ENCODE data around the gene ATRN.
"Not testable (repeated sequence)": the region's sequence is repeated elsewhere in the genome, so short reads cannot be mapped to it uniquely, and the experiment has no call there.

ATRN gene

GRCh38 chr20:3583765-3584164 lies 112.9 kb downstream of the ATRN start:
- Histone ChIP-seq H3K27ac (ENCODE audit: low read length) (no peak overlapping the region), H3K27me3 (ENCODE audit: insufficient read depth, low read length) (no peaks in the 10 kb centered on the region), H3K36me3 (ENCODE audit: insufficient read depth, low read depth, low read length) (peaks cover 18% of the 10 kb centered on the region; the same call in 1 of the 2 replicates), H3K4me1 (ENCODE audit: insufficient read depth, low read length) (no peaks in the 10 kb centered on the region), H3K9ac (ENCODE audit: low read depth, low read length) (no peak overlapping the region), H3K4me3 (ENCODE audit: low read length) (no peak overlapping the region), H3K9me3 (ENCODE audit: insufficient read depth, low read depth, low read length) (0 out of 2 replicates have a peak, but pooled peaks cover 6% of the 10 kb centered on the region)

DNA sequence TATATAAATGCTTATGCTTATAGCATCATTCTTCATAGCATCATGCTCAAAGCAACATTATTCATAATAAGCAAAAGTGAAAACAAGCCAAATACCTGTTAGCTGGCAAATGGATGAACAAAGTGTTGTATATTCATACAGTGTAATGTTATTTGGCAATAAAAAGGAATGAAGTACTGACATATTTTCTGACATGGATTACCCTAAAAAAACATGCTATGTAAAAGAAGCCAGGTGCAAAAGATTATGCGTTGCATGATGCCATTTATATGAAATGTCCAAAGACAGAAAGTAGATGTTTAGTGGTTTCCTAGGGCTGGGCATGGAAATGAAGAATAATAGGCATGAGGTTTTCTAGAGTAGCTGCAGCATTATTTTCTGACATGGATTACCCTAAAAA lies 115.3 kb downstream of the ATRN start:
- Histone ChIP-seq H3K9me3 (ENCODE audit: insufficient read depth, low read depth, low read length) (0 out of 2 replicates have a peak, but pooled peaks cover 6% of the 10 kb centered on the region), H3K4me3 (ENCODE audit: low read length) (no peak overlapping the region), H3K27me3 (ENCODE audit: insufficient read depth, low read length) (no peaks in the 10 kb centered on the region), H3K36me3 (ENCODE audit: insufficient read depth, low read depth, low read length) (peaks cover 18% of the 10 kb centered on the region; the same call in 1 of the 2 replicates), H3K9ac (ENCODE audit: low read depth, low read length) (no peak overlapping the region), H3K4me1 (ENCODE audit: insufficient read depth, low read length) (no peaks in the 10 kb centered on the region), H3K27ac (ENCODE audit: low read length) (no peak overlapping the region)

DNA sequence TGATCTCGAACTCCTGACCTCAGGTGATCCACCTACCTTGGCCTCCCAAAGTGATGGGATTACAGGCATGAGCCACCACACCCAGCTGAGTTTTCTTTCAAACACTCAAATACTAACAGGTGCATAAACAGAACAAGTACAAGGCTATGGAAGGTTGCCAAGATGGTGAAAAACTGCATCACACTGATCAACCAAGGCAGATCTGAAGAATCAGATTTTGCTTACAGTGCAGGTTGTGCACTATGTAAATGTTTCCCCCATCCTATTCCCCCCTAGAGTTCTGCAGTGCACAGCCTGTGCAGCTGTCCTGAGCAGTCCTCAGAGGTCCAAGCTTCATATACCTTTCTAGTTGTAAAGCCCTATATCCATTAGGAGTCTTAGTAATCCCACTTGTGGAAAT lies 119.3 kb downstream of the ATRN start:
- 0 out of 2 replicates have a peak, but pooled peaks cover 6% of the 10 kb centered on the region for H3K9me3 ChIP-seq (ENCODE audit: insufficient read depth, low read depth, low read length)
- H3K36me3 ChIP-seq (ENCODE audit: insufficient read depth, low read depth, low read length), result peaks cover 30% of the 10 kb centered on the region
- no peak overlapping the region for H3K27ac ChIP-seq (ENCODE audit: low read length)
- no peaks in the 10 kb centered on the region for H3K27me3 ChIP-seq (ENCODE audit: insufficient read depth, low read length)
- no peak overlapping the region for H3K9ac ChIP-seq (ENCODE audit: low read depth, low read length)
- H3K4me3 ChIP-seq (ENCODE audit: low read length), result no peak overlapping the region
- H3K4me1 ChIP-seq (ENCODE audit: insufficient read depth, low read length), result no peaks in the 10 kb centered on the region

DNA sequence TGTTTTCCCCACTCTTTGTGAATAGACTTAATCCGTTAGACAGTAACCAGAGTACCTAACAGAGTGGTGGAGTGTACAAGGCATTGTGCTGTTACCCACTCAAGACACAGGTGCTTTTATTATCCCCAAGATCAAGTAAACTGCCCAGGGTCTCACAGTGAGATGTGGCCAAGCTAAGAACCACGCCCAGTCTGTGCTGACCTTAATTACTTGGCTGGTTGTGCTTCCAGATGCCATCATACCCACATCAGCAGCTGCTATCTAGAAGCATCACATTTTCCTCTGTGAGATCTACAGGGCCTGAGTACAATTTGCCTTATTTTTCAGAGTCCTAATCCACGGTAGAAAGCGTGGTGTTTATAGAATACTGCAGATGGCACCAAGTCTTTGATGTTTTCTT lies 122.1 kb downstream of the ATRN start:
- H3K27ac ChIP-seq (ENCODE audit: low read length), result no peak overlapping the region
- H3K9ac ChIP-seq (ENCODE audit: low read depth, low read length), result no peak overlapping the region
- H3K4me3 ChIP-seq (ENCODE audit: low read length), result no peak overlapping the region
- peaks cover 24% of the 10 kb centered on the region for H3K36me3 ChIP-seq (ENCODE audit: insufficient read depth, low read depth, low read length)
- no peaks in the 10 kb centered on the region for H3K27me3 ChIP-seq (ENCODE audit: insufficient read depth, low read length)
- no peaks in the 10 kb centered on the region for H3K9me3 ChIP-seq (ENCODE audit: insufficient read depth, low read depth, low read length)
- H3K4me1 ChIP-seq (ENCODE audit: insufficient read depth, low read length), result no peaks in the 10 kb centered on the region

DNA sequence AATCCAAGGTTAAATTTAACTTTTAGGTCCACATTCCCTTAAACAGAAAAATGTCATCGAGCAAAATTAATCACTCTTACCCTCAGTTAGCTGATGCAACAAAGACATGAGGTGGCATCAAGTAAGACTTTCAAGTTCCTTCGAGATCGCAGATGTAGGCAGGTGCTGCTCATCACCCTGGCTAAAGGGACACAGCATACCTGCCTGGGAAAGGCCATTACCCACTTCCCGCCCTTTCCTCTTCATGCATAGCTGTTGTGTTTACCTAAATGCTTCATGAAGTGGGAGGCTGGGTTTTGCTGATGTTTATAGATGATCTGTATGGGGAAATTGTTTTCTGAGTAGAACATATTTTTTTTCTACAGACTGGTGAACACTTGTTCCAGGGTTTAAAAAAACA lies 124.7 kb downstream of the ATRN start:
- no peaks in the 10 kb centered on the region for H3K4me1 ChIP-seq (ENCODE audit: insufficient read depth, low read length)
- H3K36me3 ChIP-seq (ENCODE audit: insufficient read depth, low read depth, low read length), result peaks cover 34% of the 10 kb centered on the region
- H3K9ac ChIP-seq (ENCODE audit: low read depth, low read length), result no peak overlapping the region
- no peaks in the 10 kb centered on the region for H3K27me3 ChIP-seq (ENCODE audit: insufficient read depth, low read length)
- H3K4me3 ChIP-seq (ENCODE audit: low read length), result no peak overlapping the region
- no peak overlapping the region for H3K27ac ChIP-seq (ENCODE audit: low read length)
- H3K9me3 ChIP-seq (ENCODE audit: insufficient read depth, low read depth, low read length), result no peaks in the 10 kb centered on the region

DNA sequence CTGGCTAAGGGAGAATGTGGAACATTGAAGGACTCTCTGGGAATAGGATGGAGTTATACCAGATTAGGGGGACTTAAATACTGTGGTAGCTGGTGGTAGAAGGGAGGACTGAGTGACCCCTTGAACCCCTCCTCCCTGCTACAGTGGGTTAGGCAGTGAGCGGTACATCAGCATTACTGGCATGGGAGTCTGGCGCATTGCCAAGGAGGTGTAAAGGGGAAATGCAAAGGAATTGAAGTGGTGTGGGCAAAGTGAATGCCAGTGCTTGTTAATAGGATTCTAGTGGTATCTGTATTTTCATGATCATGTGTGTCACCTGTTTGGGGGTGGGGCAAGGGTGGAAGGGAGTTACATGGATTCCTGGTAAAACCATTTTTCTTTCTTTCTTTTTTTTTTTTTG lies 132.3 kb downstream of the ATRN start:
- Histone ChIP-seq H3K4me3 (ENCODE audit: low read length) (no peak overlapping the region), H3K36me3 (ENCODE audit: insufficient read depth, low read depth, low read length) (peaks cover 14% of the 10 kb centered on the region; the same call in 1 of the 2 replicates), H3K9me3 (ENCODE audit: insufficient read depth, low read depth, low read length) (no peaks in the 10 kb centered on the region), H3K9ac (ENCODE audit: low read depth, low read length) (no peak overlapping the region), H3K4me1 (ENCODE audit: insufficient read depth, low read length) (no peaks in the 10 kb centered on the region), H3K27me3 (ENCODE audit: insufficient read depth, low read length) (no peaks in the 10 kb centered on the region), H3K27ac (ENCODE audit: low read length) (no peak overlapping the region)

DNA sequence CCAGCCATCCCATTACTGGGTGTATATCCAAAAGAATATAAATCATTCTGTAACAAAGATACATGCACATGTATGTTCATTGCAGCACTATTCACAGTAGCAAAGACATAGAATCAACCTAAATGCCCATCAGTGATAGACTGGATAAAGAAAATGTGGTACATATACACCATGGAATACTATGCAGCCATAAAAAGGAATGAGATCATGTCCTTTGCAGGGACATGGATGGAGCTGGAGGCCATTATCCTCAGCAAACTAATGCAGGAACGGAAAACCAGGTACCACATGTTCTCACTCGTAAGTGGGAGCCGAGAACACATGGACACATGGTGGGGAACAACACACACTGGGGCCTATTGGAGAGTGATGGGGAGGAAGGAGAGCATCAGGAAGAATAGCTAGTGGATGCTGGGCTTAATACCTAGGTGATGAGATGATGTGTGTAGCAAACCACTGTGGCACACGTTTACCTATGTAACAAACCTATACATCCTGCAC lies 134.6 kb downstream of the ATRN start:
- not testable (repeated sequence) for H3K9ac ChIP-seq (ENCODE audit: low read depth, low read length); H3K27me3 ChIP-seq (ENCODE audit: insufficient read depth, low read length); H3K4me3 ChIP-seq (ENCODE audit: low read length); H3K4me1 ChIP-seq (ENCODE audit: insufficient read depth, low read length); H3K27ac ChIP-seq (ENCODE audit: low read length); H3K36me3 ChIP-seq (ENCODE audit: insufficient read depth, low read depth, low read length); H3K9me3 ChIP-seq (ENCODE audit: insufficient read depth, low read depth, low read length)

DNA sequence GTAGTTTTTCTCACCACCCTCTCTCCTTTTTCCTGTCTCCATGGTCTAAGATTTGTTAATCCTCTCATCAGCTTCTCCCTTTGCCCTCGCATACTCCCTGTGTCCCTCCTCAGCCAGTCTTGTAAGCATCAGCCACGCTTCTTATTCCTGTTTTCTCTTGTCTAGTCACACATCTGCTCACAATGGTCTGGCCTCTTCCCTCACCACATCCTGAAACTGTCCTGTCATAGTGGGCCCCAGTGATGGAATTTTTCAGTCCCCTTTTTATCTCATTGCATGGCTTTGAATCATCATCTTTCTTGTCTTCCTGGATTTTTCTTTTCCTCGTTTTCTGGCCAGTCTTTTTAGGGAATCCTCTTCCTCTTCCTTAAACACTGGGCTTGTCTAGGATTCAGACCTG lies 135.2 kb downstream of the ATRN start:
- Histone ChIP-seq H3K36me3 (ENCODE audit: insufficient read depth, low read depth, low read length) (peaks cover 4% of the 10 kb centered on the region; the same call in 1 of the 2 replicates), H3K4me3 (ENCODE audit: low read length) (no peak overlapping the region), H3K27me3 (ENCODE audit: insufficient read depth, low read length) (no peaks in the 10 kb centered on the region), H3K9ac (ENCODE audit: low read depth, low read length) (no peak overlapping the region), H3K4me1 (ENCODE audit: insufficient read depth, low read length) (no peaks in the 10 kb centered on the region), H3K9me3 (ENCODE audit: insufficient read depth, low read depth, low read length) (no peaks in the 10 kb centered on the region), H3K27ac (ENCODE audit: low read length) (no peak overlapping the region)

- Histone ChIP-seq H3K4me1 (ENCODE audit: insufficient read depth, low read length) (peaks cover 3% of the 10 kb centered on the region), H3K4me3 (ENCODE audit: low read length) (no peak overlapping the region), H3K27me3 (ENCODE audit: insufficient read depth, low read length) (no peaks in the 10 kb centered on the region), H3K36me3 (ENCODE audit: insufficient read depth, low read depth, low read length) (no peaks in the 10 kb centered on the region), H3K9me3 (ENCODE audit: insufficient read depth, low read depth, low read length) (no peaks in the 10 kb centered on the region), H3K27ac (ENCODE audit: low read length) (no peak overlapping the region), H3K9ac (ENCODE audit: low read depth, low read length) (no peak overlapping the region)
Observed at GRCh38 chr20:3611901-3612300, 141.1 kb downstream of the ATRN start.

DNA sequence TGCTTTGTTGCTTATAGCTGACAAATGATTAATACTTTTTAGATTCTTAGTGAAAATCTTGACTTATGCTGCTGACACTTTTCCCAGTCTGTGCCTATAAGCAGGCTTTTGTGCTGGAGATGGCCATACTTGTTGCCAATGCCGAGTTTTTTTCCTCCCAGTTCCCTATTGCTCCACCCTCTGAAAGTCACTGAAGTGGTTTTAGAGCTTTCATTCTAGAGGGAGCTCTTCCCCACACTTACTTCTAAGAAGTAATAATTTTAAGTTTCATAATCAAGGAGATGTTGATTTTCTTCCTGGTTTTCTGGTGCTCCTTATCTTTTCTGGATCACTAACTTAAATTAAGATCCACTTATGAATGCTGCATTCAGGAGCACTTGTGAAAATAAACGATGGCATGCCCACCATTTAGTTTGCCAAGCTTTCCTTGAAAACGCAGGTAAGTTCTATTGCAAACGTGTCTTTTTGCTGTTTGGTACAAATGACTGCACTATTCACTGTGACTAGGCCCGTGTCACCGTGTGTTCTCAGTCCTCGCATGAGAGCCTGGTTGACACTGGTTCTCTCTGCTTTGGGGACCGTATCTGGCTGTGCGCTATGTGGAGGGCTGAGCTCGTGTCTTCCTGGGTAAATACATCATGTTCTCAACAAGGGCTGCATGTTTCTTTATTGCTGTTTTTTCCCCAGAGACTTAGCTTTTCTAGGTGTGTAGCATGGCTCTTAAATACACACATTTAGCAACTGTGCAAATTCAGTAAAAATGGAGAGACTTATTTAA lies 142.2 kb downstream of the ATRN start:
- Histone ChIP-seq H3K4me1 (ENCODE audit: insufficient read depth, low read length) (peaks cover 3% of the 10 kb centered on the region), H3K9ac (ENCODE audit: low read depth, low read length) (no peak overlapping the region)

GRCh38 chr20:3613821-3614440 lies 143.1 kb downstream of the ATRN start:
- H3K9ac ChIP-seq (ENCODE audit: low read depth, low read length), result no peak overlapping the region
- H3K27ac ChIP-seq (ENCODE audit: low read length), result no peak overlapping the region
- no peaks in the 10 kb centered on the region for H3K27me3 ChIP-seq (ENCODE audit: insufficient read depth, low read length)
- no peaks in the 10 kb centered on the region for H3K9me3 ChIP-seq (ENCODE audit: insufficient read depth, low read depth, low read length)
- H3K36me3 ChIP-seq (ENCODE audit: insufficient read depth, low read depth, low read length), result no peaks in the 10 kb centered on the region
- H3K4me1 ChIP-seq (ENCODE audit: insufficient read depth, low read length), result peaks cover 3% of the 10 kb centered on the region
- no peak overlapping the region for H3K4me3 ChIP-seq (ENCODE audit: low read length)

More for the DNA sequence above, 142.2 kb downstream of the ATRN start:
- Histone ChIP-seq H3K27ac (ENCODE audit: low read length) (no peak overlapping the region), H3K4me3 (ENCODE audit: low read length) (no peak overlapping the region), H3K36me3 (ENCODE audit: insufficient read depth, low read depth, low read length) (no peaks in the 10 kb centered on the region), H3K9me3 (ENCODE audit: insufficient read depth, low read depth, low read length) (no peaks in the 10 kb centered on the region), H3K27me3 (ENCODE audit: insufficient read depth, low read length) (no peaks in the 10 kb centered on the region)

- no peak overlapping the region for H3K4me3 ChIP-seq (ENCODE audit: low read length)
Observed at GRCh38 chr20:3614466-3614865, 143.6 kb downstream of the ATRN start.

More at GRCh38 chr20:3614466-3614865, 143.6 kb downstream of the ATRN start:
- Histone ChIP-seq H3K9ac (ENCODE audit: low read depth, low read length) (no peak overlapping the region), H3K4me1 (ENCODE audit: insufficient read depth, low read length) (peaks cover 3% of the 10 kb centered on the region), H3K27ac (ENCODE audit: low read length) (no peak overlapping the region), H3K9me3 (ENCODE audit: insufficient read depth, low read depth, low read length) (no peaks in the 10 kb centered on the region), H3K36me3 (ENCODE audit: insufficient read depth, low read depth, low read length) (no peaks in the 10 kb centered on the region), H3K27me3 (ENCODE audit: insufficient read depth, low read length) (no peaks in the 10 kb centered on the region)
